K562 (cell line): Measurements from ENCODE around the gene PILRA.

Source experiments
- ARID2 ChIP-seq: fragments of 450-650 bp; IDR thresholded peaks from 2 replicates; pipeline ENCODE4 v1.6.1; 2017; ENCODE audit warnings: antibody characterized with exemption, mild to moderate bottlenecking
- CTBP1 ChIP-seq: fragments of 450-650 bp; IDR thresholded peaks from 2 replicates; pipeline ENCODE4 v1.6.1; 2016; ENCODE audit warnings: borderline replicate concordance
- MAFF ChIP-seq: IDR thresholded peaks from 2 replicates; pipeline ENCODE4 v1.6.1; 2012; ENCODE audit warnings: low read length, improper control_type of control experiment
- SMAD1 ChIP-seq: fragments of 150-350 bp; IDR thresholded peaks from 2 replicates; pipeline ENCODE4 v1.6.1; 2014; ENCODE audit warnings: low read length, low read depth; ENCODE audit not compliant: partially characterized antibody
- ZNF311 ChIP-seq: fragments of 250-450 bp; sonication (Bioruptor Pico); IDR thresholded peaks from 2 replicates; pipeline ENCODE4 v1.4.0; 2020; ENCODE audit warnings: mild to moderate bottlenecking, moderate library complexity

- TF ChIP-seq CTBP1 (no peak), ARID2 (no peak), SMAD1 (no peak), ZNF311 (CRISPR knock-in tag) (no peak), MAFF (no peak)
Measured at GRCh38 chr7:100363098-100363497, 10.2 kb upstream of the PILRA start.
